ENCODE data around the gene PHLDB2. TPM values are rescaled to one million over a fixed set of nuclear protein-coding genes. Genes with fewer than 3 reads are reported as not detected.

Gene PHLDB2
- total RNA-seq, 1 experiment from 2014 or later, result 143 TPM

- ChIA-PET RAD21 (ENCODE audit: low non-redundant PET in 1 of 2, low total read pairs in 2 of 2, uncharacterized antibody in 2 of 2, unreplicated experiment in 2 of 2) (no interaction called here), POLR2A (interaction anchor here (0.6 to 1.2 kb wide), 2 partner anchors 8 to 168 kb away, joined by 4 to 5 read pairs; no protein-coding TSS in a partner anchor), CTCF (interaction anchor here (0.6 kb wide), 1 partner anchor 11 kb away, joined by 3 read pairs; no protein-coding TSS in a partner anchor)
- Histone ChIP-seq H3K36me3 (ENCODE audit: control insufficient read depth in 1 of 2, insufficient read depth in 2 of 2, low read length in 2 of 2) (peaks cover 34 to 75% of the 10 kb centered on the region in 2 experiments), H3K79me2 (ENCODE audit: insufficient read depth, low read length) (peaks cover 97% of the 10 kb centered on the region), H3K4me1 (ENCODE audit: control insufficient read depth in 1 of 2, insufficient read depth in 2 of 2, low read length in 2 of 2) (peaks cover 0 to 4% of the 10 kb centered on the region in 2 experiments; a peak in 1 of 4 replicates), H3K27ac (ENCODE audit: low read depth, low read length) (no peak overlapping the region), H3K4me2 (ENCODE audit: low read length) (no peak overlapping the region), H3K4me3 (replicated peaks in 1 of 2; ENCODE audit: low read depth in 1 of 2, low read length in 2 of 2) (no peak overlapping the region), H3K9me3 (ENCODE audit: control insufficient read depth in 1 of 2, insufficient read depth in 1 of 2, low read depth in 1 of 2, low read length in 2 of 2) (peaks cover 5 to 6% of the 10 kb centered on the region in 2 experiments; a peak in 2 of 4 replicates), H3K27me3 (ENCODE audit: insufficient read depth, low read length) (no peaks in the 10 kb centered on the region), H3K9ac (ENCODE audit: low read length) (no peak overlapping the region), H2AFZ (ENCODE audit: low read depth, low read length, poor library complexity, severe bottlenecking) (no peak overlapping the region), H4K20me1 (ENCODE audit: insufficient read depth) (no peaks in the 10 kb centered on the region), H3K9me2 (ENCODE audit: insufficient read depth) (no peaks in the 10 kb centered on the region)
- intact Hi-C loops (cut with micrococcal nuclease), result loop anchor here (1.0 kb wide), 1 partner anchor 29 kb away; no protein-coding TSS in a partner anchor
- no peak for TF ChIP-seq CBX3 (IDR thresholded peaks at IDR 0.05; ENCODE audit: low read depth)
- no peak for TF ChIP-seq YY1 (IDR thresholded peaks at IDR 0.05; ENCODE audit: extremely low read depth, insufficient replicate concordance, low read depth, low read length)
- TF ChIP-seq POLR2AphosphoS5 (IDR thresholded peaks at IDR 0.05; ENCODE audit: low read depth, low read length), result no peak
- TF ChIP-seq EGR1 (IDR thresholded peaks at IDR 0.05; ENCODE audit: low read depth), result no peak
- no peak for TF ChIP-seq CEBPB (IDR thresholded peaks at IDR 0.05; ENCODE audit: low read depth)
- no peak for TF ChIP-seq ZBTB33 (IDR thresholded peaks at IDR 0.05; ENCODE audit: extremely low read depth, insufficient replicate concordance, low read length)
- no peak for TF ChIP-seq ATF3 (IDR thresholded peaks at IDR 0.05)
- no peak for TF ChIP-seq TCF7L2 (IDR thresholded peaks at IDR 0.05; ENCODE audit: borderline replicate concordance, extremely low read depth, insufficient read depth, insufficient read length)
- 0 out of 2 replicates have a peak, but pooled peaks have one; percentile 0 for TF ChIP-seq SRF (IDR thresholded peaks at IDR 0.05; ENCODE audit: low read depth)
- no TSS peak for BruUV-seq (replicated peaks)
- ATAC-seq, result no peak
- no peak for DNase-seq (ENCODE audit: low read depth, low spot score)
These were observed 23.7 kb downstream of the PHLDB2 start for GRCh38 chr3:111882799-111883198.
